Astrocyte (in vitro differentiated cells and primary cell): ENCODE results near the gene KASH5. TPM values are rescaled to one million over a fixed set of nuclear protein-coding genes. Genes with fewer than 3 reads are reported as not detected.

ENCODE experiments used
- DNase-seq: peaks from one replicate; pipeline ENCODE4 v3.0.0-alpha.2; 2010; ENCODE audit warnings: low read depth
- FAIRE-seq: peaks from 2 replicates; lab custom pipeline; 2011; peaks lifted over from hg19 to GRCh38; lab: Jason Lieb, UNC
- H2AFZ ChIP-seq: 2 replicates; pipeline ENCODE4 v1.6.0; 2012; ENCODE audit warnings: low read depth, low read length, inconsistent platforms
- H3K27ac ChIP-seq: 2 replicates; pipeline ENCODE4 v1.5.1; 2011; ENCODE audit warnings: low read depth, low read length, inconsistent platforms
- H3K27me3 ChIP-seq: 2 replicates; pipeline ENCODE4 v1.6.0; 2011; ENCODE audit warnings: low read length, inconsistent platforms; ENCODE audit not compliant: insufficient read depth
- H3K36me3 ChIP-seq: 2 replicates; pipeline ENCODE4 v1.5.1; 2011; ENCODE audit warnings: low read length, inconsistent platforms; ENCODE audit not compliant: insufficient read depth
- H3K4me1 ChIP-seq: 2 replicates; pipeline ENCODE4 v1.5.1; 2011; ENCODE audit warnings: low read length, inconsistent platforms; ENCODE audit not compliant: insufficient read depth
- H3K4me2 ChIP-seq: 2 replicates; pipeline ENCODE4 v1.6.0; 2012; ENCODE audit warnings: low read length, inconsistent platforms
- H3K4me3 ChIP-seq: 2 replicates; pipeline ENCODE4 v1.5.1; 2011; ENCODE audit warnings: low read depth, mild to moderate bottlenecking, low read length, inconsistent platforms; ENCODE audit not compliant: insufficient read depth
- H3K79me2 ChIP-seq: 2 replicates; pipeline ENCODE4 v1.6.0; 2012; ENCODE audit warnings: mild to moderate bottlenecking, low read length, inconsistent platforms; ENCODE audit not compliant: insufficient read depth
- H3K9ac ChIP-seq: 2 replicates; pipeline ENCODE4 v1.6.0; 2012; ENCODE audit warnings: mild to moderate bottlenecking, low read length, inconsistent platforms
- H3K9me3 ChIP-seq: 2 replicates; pipeline ENCODE4 v1.5.1; 2012; ENCODE audit warnings: low read depth, mild to moderate bottlenecking, low read length, inconsistent platforms; ENCODE audit not compliant: insufficient read depth
- H4K20me1 ChIP-seq: 2 replicates; pipeline ENCODE4 v1.6.0; 2012; ENCODE audit warnings: low read length, inconsistent platforms; ENCODE audit not compliant: insufficient read depth
- H3K27ac Mint-ChIP-seq: one replicate; pipeline ENCODE4 v1.8.0; 2021; ENCODE audit warnings: mild to moderate bottlenecking, mixed read lengths; ENCODE audit not compliant: unreplicated experiment
- H3K27me3 Mint-ChIP-seq: one replicate; pipeline ENCODE4 v1.8.0; 2021; ENCODE audit warnings: low read depth, mixed read lengths; ENCODE audit not compliant: unreplicated experiment
- H3K36me3 Mint-ChIP-seq: one replicate; pipeline ENCODE4 v1.8.0; 2021; ENCODE audit warnings: low read depth, mixed read lengths; ENCODE audit not compliant: unreplicated experiment
- H3K4me1 Mint-ChIP-seq: one replicate; pipeline ENCODE4 v1.8.0; 2021; ENCODE audit warnings: low read depth, mixed read lengths; ENCODE audit not compliant: unreplicated experiment
- H3K4me3 Mint-ChIP-seq: one replicate; pipeline ENCODE4 v1.8.0; 2021; ENCODE audit warnings: mild to moderate bottlenecking, moderate library complexity, mixed read lengths; ENCODE audit not compliant: unreplicated experiment
- H3K9me3 Mint-ChIP-seq: one replicate; pipeline ENCODE4 v1.8.0; 2021; ENCODE audit warnings: mild to moderate bottlenecking, mixed read lengths; ENCODE audit not compliant: unreplicated experiment
- CTCF ChIP-seq: IDR thresholded peaks from 2 replicates; pipeline ENCODE4 v1.5.1; 2011; ENCODE audit warnings: low read depth, mild to moderate bottlenecking, inconsistent platforms, low read length, moderate library complexity; ENCODE audit not compliant: insufficient read depth
- EZH2 ChIP-seq: IDR thresholded peaks from 2 replicates; pipeline ENCODE4 v1.6.1; 2012; ENCODE audit warnings: mild to moderate bottlenecking, low read length, inconsistent platforms; ENCODE audit not compliant: insufficient read depth
- total RNA-seq: library from RNA; stranded (reverse); gene quantifications from 2 replicates; pipeline ENCODE4 v1.2.1, GENCODE V29; 2021

KASH5 gene
- total RNA-seq, 1 donor from 2014 or later = not detected

- Mint-ChIP-seq H3K27me3 (peaks cover 4% of the 10 kb centered on the region), H3K4me1 (no peaks in the 10 kb centered on the region), H3K4me3 (no peak overlapping the region), H3K36me3 (no peaks in the 10 kb centered on the region), H3K27ac (no peak overlapping the region), H3K9me3 (no peaks in the 10 kb centered on the region)
- Histone ChIP-seq H2AFZ (no peak overlapping the region), H3K27me3 (no peaks in the 10 kb centered on the region), H3K9me3 (peaks cover 3% of the 10 kb centered on the region), H3K27ac (no peak overlapping the region), H4K20me1 (no peaks in the 10 kb centered on the region), H3K36me3 (no peaks in the 10 kb centered on the region), H3K9ac (no peak overlapping the region), H3K4me2 (no peak overlapping the region), H3K79me2 (no peaks in the 10 kb centered on the region), H3K4me1 (no peaks in the 10 kb centered on the region), H3K4me3 (no peak overlapping the region)
- FAIRE-seq (no peak), DNase-seq (no peak)
- TF ChIP-seq CTCF (no peak), EZH2 (no peak)
Observed at GRCh38 chr19:49382639-49383038, 5.4 kb upstream of the KASH5 start.

GRCh38 chr19:49383599-49383998, 4.5 kb upstream of the KASH5 start:
- Histone ChIP-seq H3K27ac (no peak overlapping the region), H2AFZ (no peak overlapping the region), H3K79me2 (no peaks in the 10 kb centered on the region), H3K27me3 (no peaks in the 10 kb centered on the region), H3K4me2 (no peak overlapping the region), H3K4me1 (no peaks in the 10 kb centered on the region), H3K9me3 (peaks cover 3% of the 10 kb centered on the region), H3K36me3 (no peaks in the 10 kb centered on the region), H3K9ac (no peak overlapping the region), H4K20me1 (no peaks in the 10 kb centered on the region), H3K4me3 (no peak overlapping the region)
- no peak overlapping the region for H3K27ac Mint-ChIP-seq
- DNase-seq = no peak
- H3K27me3 Mint-ChIP-seq = peaks cover 2% of the 10 kb centered on the region
- FAIRE-seq = no peak
- TF ChIP-seq EZH2 (no peak), CTCF (no peak)
- H3K36me3 Mint-ChIP-seq = no peaks in the 10 kb centered on the region
- H3K4me3 Mint-ChIP-seq = no peak overlapping the region
- no peaks in the 10 kb centered on the region for H3K9me3 Mint-ChIP-seq
- no peaks in the 10 kb centered on the region for H3K4me1 Mint-ChIP-seq

- H3K27me3 Mint-ChIP-seq = peaks cover 32% of the 10 kb centered on the region
- no peak overlapping the region for H3K27ac Mint-ChIP-seq
- H3K79me2 ChIP-seq = no peaks in the 10 kb centered on the region
- no peak overlapping the region for H3K27ac ChIP-seq
- no peak for TF ChIP-seq CTCF
- TF ChIP-seq EZH2 = no peak
- H3K36me3 ChIP-seq = no peaks in the 10 kb centered on the region
- no peaks in the 10 kb centered on the region for H4K20me1 ChIP-seq
- DNase-seq = no peak
- no peaks in the 10 kb centered on the region for H3K9me3 Mint-ChIP-seq
- no peak overlapping the region for H3K4me2 ChIP-seq
- no peak overlapping the region for H3K4me3 Mint-ChIP-seq
- no peak for FAIRE-seq
- no peak overlapping the region for H2AFZ ChIP-seq
- H3K9me3 ChIP-seq = no peaks in the 10 kb centered on the region
- H3K4me1 ChIP-seq = no peaks in the 10 kb centered on the region
- no peaks in the 10 kb centered on the region for H3K36me3 Mint-ChIP-seq
- no peak overlapping the region for H3K4me3 ChIP-seq
- H3K4me1 Mint-ChIP-seq = no peaks in the 10 kb centered on the region
- peaks cover 2% of the 10 kb centered on the region for H3K27me3 ChIP-seq
- no peak overlapping the region for H3K9ac ChIP-seq
Observed at GRCh38 chr19:49389406-49389805, 1.4 kb downstream of the KASH5 start.
